ENCODE results near the gene GJC2. TPM values are rescaled to one million over a fixed set of nuclear protein-coding genes. Genes with fewer than 3 reads are reported as not detected.

The GJC2 gene
- total RNA-seq, 6 donors from 2014 or later: 1.4 to 8.7 (median 2.0) TPM

- no peak for TF ChIP-seq EP300 (IDR thresholded peaks at IDR 0.05)
- TF ChIP-seq POLR2AphosphoS5 (IDR thresholded peaks at IDR 0.05): no peak
- no peak for TF ChIP-seq POLR2A (IDR thresholded peaks at IDR 0.05)
- TF ChIP-seq CTCF (IDR thresholded peaks at IDR 0.05): no peak
- peaks cover 10 to 20% (median 12%) of the 10 kb centered on the region in 4 donors for H3K4me1 ChIP-seq
- no peaks in the 10 kb centered on the region for H3K27me3 ChIP-seq
- DNase-seq: no peak
- ATAC-seq (ENCODE audit: low FRiP score in 2 of 2): no peak
- no peak overlapping the region for H3K27ac ChIP-seq
- no peaks in the 10 kb centered on the region for H3K9me3 ChIP-seq
- 41 to 48% methylated on average over 1 of the region's 1 CpG for WGBS, 2 donors
- peaks cover 0 to 6% (median 1%) of the 10 kb centered on the region in 4 donors for H3K36me3 ChIP-seq
- no peak overlapping the region for H3K4me3 ChIP-seq
These were observed 12.8 kb upstream of the GJC2 start for GRCh38 chr1:228136901-228137300.

GRCh38 chr1:228139406-228139930 is 10.3 kb upstream of the GJC2 start:
- H3K27me3 ChIP-seq: no peaks in the 10 kb centered on the region
- WGBS, 2 donors: 27 to 29% methylated on average over 21 to 24 of the region's 30 CpGs
- H3K9me3 ChIP-seq: no peaks in the 10 kb centered on the region
- H3K4me1 ChIP-seq: peaks cover 35 to 45% (median 37%) of the 10 kb centered on the region in 4 donors
- ATAC-seq (ENCODE audit: low FRiP score in 2 of 2) (no peak), DNase-seq (peak in 1 of 2 donors; percentile 68)
- peak overlapping the region; percentile 97 to 98 (median 98) for H3K27ac ChIP-seq
- peaks cover 0 to 20% (median 6%) of the 10 kb centered on the region in 4 donors for H3K36me3 ChIP-seq
- peak overlapping the region; percentile 27 to 97 (median 89) for H3K4me3 ChIP-seq
- TF ChIP-seq EP300 (IDR thresholded peaks at IDR 0.05) (no peak), POLR2A (IDR thresholded peaks at IDR 0.05) (no peak), CTCF (IDR thresholded peaks at IDR 0.05) (no peak), POLR2AphosphoS5 (IDR thresholded peaks at IDR 0.05) (no peak)

GRCh38 chr1:228139931-228140723 is 9.6 kb upstream of the GJC2 start, which contains the start of gene GUK1:
TSS of gene GUK1 (plus strand) at chr1:228140279. CDS start at chr1:228140303, 24 bp downstream.
- TF ChIP-seq EP300 (IDR thresholded peaks at IDR 0.05) (peak in 1 of 4 donors; percentile 84), CTCF (IDR thresholded peaks at IDR 0.05) (peak in 4 of 6 experiments; percentile 66 to 84 (median 74)), POLR2A (IDR thresholded peaks at IDR 0.05) (peak; percentile 52 to 99 (median 98)), POLR2AphosphoS5 (IDR thresholded peaks at IDR 0.05) (peak; percentile 91 to 96)
- H3K4me1 ChIP-seq: peaks cover 42 to 52% (median 42%) of the 10 kb centered on the region in 4 donors
- H3K27ac ChIP-seq: peak within 1 kb of the TSS; percentile 97 to 98 (median 98)
- peak within 1 kb of the TSS; percentile 84 to 97 (median 90) for H3K4me3 ChIP-seq
- DNase-seq: peak; percentile 100
- H3K36me3 ChIP-seq: peaks cover 0 to 26% (median 7%) of the 10 kb centered on the region in 4 donors
- 1 to 3% methylated on average over 8 to 55 of the region's 95 CpGs for WGBS, 2 donors
- H3K9me3 ChIP-seq: no peaks in the 10 kb centered on the region
- no peaks in the 10 kb centered on the region for H3K27me3 ChIP-seq
- peak; percentile 96 to 99 for ATAC-seq (ENCODE audit: low FRiP score in 2 of 2)

- 8 to 13% methylated on average over 12 to 14 of the region's 25 CpGs for WGBS, 2 donors
- peak overlapping the region; percentile 97 to 98 (median 98) for H3K27ac ChIP-seq
- ATAC-seq (ENCODE audit: low FRiP score in 2 of 2) (no peak), DNase-seq (no peak)
- H3K36me3 ChIP-seq: peaks cover 0 to 32% (median 13%) of the 10 kb centered on the region in 4 donors
- no peak for TF ChIP-seq POLR2AphosphoS5 (IDR thresholded peaks at IDR 0.05)
- no peak for TF ChIP-seq CTCF (IDR thresholded peaks at IDR 0.05)
- TF ChIP-seq EP300 (IDR thresholded peaks at IDR 0.05): no peak
- TF ChIP-seq POLR2A (IDR thresholded peaks at IDR 0.05): no peak
- peaks cover 42 to 58% (median 46%) of the 10 kb centered on the region in 4 donors for H3K4me1 ChIP-seq
- H3K4me3 ChIP-seq: peak overlapping the region; percentile 84 to 97 (median 90)
- H3K9me3 ChIP-seq: no peaks in the 10 kb centered on the region
- no peaks in the 10 kb centered on the region for H3K27me3 ChIP-seq
These were observed 9.0 kb upstream of the GJC2 start for GRCh38 chr1:228140724-228141225.

All from upper lobe of left lung (tissue), 6 donors.